ENCODE results near the gene UBE2J2.
"Not testable (repeated sequence)": the region's sequence is repeated elsewhere in the genome, so short reads cannot be mapped to it uniquely, and the experiment has no call there.

UBE2J2 gene

GRCh38 chr1:1250786-1251284, 22.8 kb downstream of the UBE2J2 start:
- H3K27ac ChIP-seq (ENCODE audit: low read length) = peak overlapping the region; percentile 60; the same call in 1 of the 2 replicates
- H3K9ac ChIP-seq (ENCODE audit: low read depth, low read length) = no peak overlapping the region
- ATAC-seq (ENCODE audit: insufficient read depth, low read depth) (peak; percentile 95), DNase-seq (peak; percentile 78)
- no peak overlapping the region for H2AFZ ChIP-seq (ENCODE audit: low read depth, low read length)
- H3K27me3 ChIP-seq (ENCODE audit: insufficient read depth, low read length, poor library complexity) = no peaks in the 10 kb centered on the region
- peaks cover 24% of the 10 kb centered on the region for H3K4me1 ChIP-seq (ENCODE audit: insufficient read depth, low read length)
- H3K4me2 ChIP-seq (ENCODE audit: insufficient read depth, low read length) = peak overlapping the region; percentile 35; the same call in 1 of the 2 replicates
- TF ChIP-seq, protein P1, sequence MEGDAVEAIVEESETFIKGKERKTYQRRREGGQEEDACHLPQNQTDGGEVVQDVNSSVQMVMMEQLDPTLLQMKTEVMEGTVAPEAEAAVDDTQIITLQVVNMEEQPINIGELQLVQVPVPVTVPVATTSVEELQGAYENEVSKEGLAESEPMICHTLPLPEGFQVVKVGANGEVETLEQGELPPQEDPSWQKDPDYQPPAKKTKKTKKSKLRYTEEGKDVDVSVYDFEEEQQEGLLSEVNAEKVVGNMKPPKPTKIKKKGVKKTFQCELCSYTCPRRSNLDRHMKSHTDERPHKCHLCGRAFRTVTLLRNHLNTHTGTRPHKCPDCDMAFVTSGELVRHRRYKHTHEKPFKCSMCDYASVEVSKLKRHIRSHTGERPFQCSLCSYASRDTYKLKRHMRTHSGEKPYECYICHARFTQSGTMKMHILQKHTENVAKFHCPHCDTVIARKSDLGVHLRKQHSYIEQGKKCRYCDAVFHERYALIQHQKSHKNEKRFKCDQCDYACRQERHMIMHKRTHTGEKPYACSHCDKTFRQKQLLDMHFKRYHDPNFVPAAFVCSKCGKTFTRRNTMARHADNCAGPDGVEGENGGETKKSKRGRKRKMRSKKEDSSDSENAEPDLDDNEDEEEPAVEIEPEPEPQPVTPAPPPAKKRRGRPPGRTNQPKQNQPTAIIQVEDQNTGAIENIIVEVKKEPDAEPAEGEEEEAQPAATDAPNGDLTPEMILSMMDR (IDR thresholded peaks at IDR 0.05; ENCODE audit: borderline replicate concordance, extremely low read depth, low read length, poor library complexity, severe bottlenecking) = no peak
- no peak for TF ChIP-seq EZH2 (IDR thresholded peaks at IDR 0.05; ENCODE audit: borderline replicate concordance, low read depth, low read length, severe bottlenecking)
- H4K20me1 ChIP-seq (ENCODE audit: insufficient read depth, low read length) = peaks cover 11% of the 10 kb centered on the region; the same call in 1 of the 2 replicates
- peaks cover 36% of the 10 kb centered on the region for H3K36me3 ChIP-seq (ENCODE audit: insufficient read depth, low read length)
- H3K79me2 ChIP-seq (ENCODE audit: insufficient read depth, low read length) = peaks cover 3% of the 10 kb centered on the region; the same call in 1 of the 2 replicates
- no peaks in the 10 kb centered on the region for H3K9me3 ChIP-seq (ENCODE audit: insufficient read depth, low read length, severe bottlenecking)
- H3K4me3 ChIP-seq (ENCODE audit: low read depth in 1 of 2, low read length in 2 of 2) = no peak overlapping the region

DNA sequence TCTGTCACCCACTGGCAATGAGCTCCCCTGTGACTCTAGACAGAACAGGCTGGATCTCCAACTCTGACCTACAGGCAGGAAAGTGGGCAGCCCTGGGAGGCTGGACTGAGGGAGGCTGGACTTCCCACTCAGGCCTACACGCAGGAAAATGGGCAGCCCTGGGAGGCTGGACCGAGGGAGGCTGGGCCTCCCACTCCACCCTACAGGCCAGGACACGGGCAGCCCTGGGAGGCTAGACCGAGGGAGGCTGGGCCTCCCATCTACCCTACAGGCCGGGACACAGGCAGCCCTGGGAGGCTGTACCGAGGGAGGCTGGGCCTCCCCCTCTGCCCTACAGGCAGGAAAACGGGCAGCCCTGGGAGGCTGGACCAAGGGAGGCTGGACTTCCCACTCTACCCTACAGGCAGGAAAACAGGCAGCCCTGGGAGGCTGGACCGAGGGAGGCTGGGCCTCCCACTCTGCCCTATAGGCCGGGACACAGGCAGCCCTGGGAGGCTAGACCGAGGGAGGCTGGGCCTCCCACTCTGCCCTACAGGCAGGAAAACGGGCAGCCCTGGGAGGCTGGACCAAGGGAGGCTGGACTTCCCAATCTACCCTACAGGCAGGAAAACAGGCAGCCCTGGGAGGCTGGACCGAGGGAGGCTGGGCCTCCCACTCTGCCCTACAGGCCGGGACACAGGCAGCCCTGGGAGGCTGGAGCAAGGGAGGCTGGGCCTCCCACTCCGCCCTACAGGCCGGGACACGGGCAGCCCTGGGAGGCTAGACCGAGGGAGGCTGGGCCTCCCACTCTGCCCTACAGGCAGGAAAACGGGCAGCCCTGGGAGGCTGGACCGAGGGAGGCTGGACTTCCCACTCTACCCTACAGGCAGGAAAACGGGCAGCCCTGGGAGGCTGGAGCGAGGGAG, 25.4 kb downstream of the UBE2J2 start:
- H3K79me2 ChIP-seq (ENCODE audit: insufficient read depth, low read length); DNase-seq; H3K27ac ChIP-seq (ENCODE audit: low read length); H3K9me3 ChIP-seq (ENCODE audit: insufficient read depth, low read length, severe bottlenecking); H3K4me2 ChIP-seq (ENCODE audit: insufficient read depth, low read length); H3K4me3 ChIP-seq (ENCODE audit: low read depth in 1 of 2, low read length in 2 of 2); H3K27me3 ChIP-seq (ENCODE audit: insufficient read depth, low read length, poor library complexity); H2AFZ ChIP-seq (ENCODE audit: low read depth, low read length); H3K36me3 ChIP-seq (ENCODE audit: insufficient read depth, low read length); H3K9ac ChIP-seq (ENCODE audit: low read depth, low read length); ATAC-seq (ENCODE audit: insufficient read depth, low read depth); H4K20me1 ChIP-seq (ENCODE audit: insufficient read depth, low read length): not testable (repeated sequence)
- peaks cover 24% of the 10 kb centered on the region for H3K4me1 ChIP-seq (ENCODE audit: insufficient read depth, low read length)

- H3K4me2 ChIP-seq (ENCODE audit: insufficient read depth, low read length) = no peak overlapping the region
- no peak overlapping the region for H3K4me3 ChIP-seq (ENCODE audit: low read depth in 1 of 2, low read length in 2 of 2)
These were observed 26.2 kb downstream of the UBE2J2 start for GRCh38 chr1:1247341-1247913.

More at GRCh38 chr1:1247341-1247913, 26.2 kb downstream of the UBE2J2 start:
- no peak for TF ChIP-seq EZH2 (IDR thresholded peaks at IDR 0.05; ENCODE audit: borderline replicate concordance, low read depth, low read length, severe bottlenecking)
- TF ChIP-seq, protein P1 (IDR thresholded peaks at IDR 0.05; ENCODE audit: borderline replicate concordance, extremely low read depth, low read length, poor library complexity, severe bottlenecking) = no peak
- DNase-seq (no peak), ATAC-seq (ENCODE audit: insufficient read depth, low read depth) (no peak)
- H3K27ac ChIP-seq (ENCODE audit: low read length) = no peak overlapping the region
- H2AFZ ChIP-seq (ENCODE audit: low read depth, low read length) = no peak overlapping the region
- no peaks in the 10 kb centered on the region; the same call in 1 of the 2 replicates for H4K20me1 ChIP-seq (ENCODE audit: insufficient read depth, low read length)
- H3K9ac ChIP-seq (ENCODE audit: low read depth, low read length) = no peak overlapping the region
- H3K9me3 ChIP-seq (ENCODE audit: insufficient read depth, low read length, severe bottlenecking) = no peaks in the 10 kb centered on the region
- no peaks in the 10 kb centered on the region for H3K27me3 ChIP-seq (ENCODE audit: insufficient read depth, low read length, poor library complexity)
- peaks cover 3% of the 10 kb centered on the region; the same call in 1 of the 2 replicates for H3K36me3 ChIP-seq (ENCODE audit: insufficient read depth, low read length)
- peaks cover 23% of the 10 kb centered on the region for H3K4me1 ChIP-seq (ENCODE audit: insufficient read depth, low read length)
- no peaks in the 10 kb centered on the region for H3K79me2 ChIP-seq (ENCODE audit: insufficient read depth, low read length)

Measured in DND-41 (cell line).